Cerebellar cortex (tissue), 1 donor: ENCODE results near the gene UMODL1.

Source experiments
- DNase-seq: peaks from one replicate; pipeline ENCODE4 v3.0.0-alpha.2; 2015; ENCODE audit warnings: low spot score

Gene UMODL1

DNA sequence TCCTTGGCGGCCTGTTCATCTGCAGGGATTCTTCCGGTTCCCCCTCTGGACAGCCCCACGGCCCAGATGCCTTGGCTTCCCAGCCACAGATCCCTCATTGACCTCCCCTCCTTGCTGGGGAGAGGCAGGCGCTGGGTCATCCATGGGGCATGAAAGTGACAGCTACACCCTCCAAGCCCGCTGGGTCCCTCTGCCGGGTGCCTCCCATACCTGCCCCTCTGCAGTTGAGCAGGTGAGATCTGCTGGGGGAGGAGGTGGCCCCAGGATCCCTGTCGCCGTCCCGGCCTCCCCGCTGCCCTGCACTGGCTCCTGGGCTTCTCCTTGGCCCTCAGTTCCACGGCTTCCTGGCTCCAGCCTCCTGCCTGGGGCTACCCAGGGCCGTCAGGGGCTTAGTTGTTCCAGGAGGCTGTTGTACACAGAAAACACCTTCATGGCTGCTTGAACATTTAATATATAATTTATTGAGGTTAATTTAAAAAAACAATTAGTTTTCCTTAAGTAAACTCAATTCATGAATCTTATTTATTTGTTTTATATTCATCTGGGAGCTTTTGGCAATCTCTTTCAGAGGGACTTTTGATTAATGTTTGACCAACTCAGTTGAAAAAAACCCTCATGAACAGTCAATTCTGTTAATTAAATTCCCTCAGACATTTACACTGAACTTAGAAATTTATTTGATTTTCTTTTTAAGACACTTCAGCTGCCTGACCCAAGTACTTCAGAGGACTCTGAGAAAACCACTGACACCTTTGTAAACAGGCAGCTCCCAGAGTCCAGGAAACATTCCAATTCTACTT lies 80.2 kb downstream of the UMODL1 start:
- DNase-seq, result no peak

GRCh38 chr21:42151948-42152220 lies 80.8 kb downstream of the UMODL1 start:
- no peak for DNase-seq

- no peak for DNase-seq
Observed at GRCh38 chr21:42153046-42153686, 82.0 kb downstream of the UMODL1 start.

GRCh38 chr21:42153746-42154145 lies 82.6 kb downstream of the UMODL1 start:
- no peak for DNase-seq

- DNase-seq, result no peak
Observed at GRCh38 chr21:42154237-42155044, 83.3 kb downstream of the UMODL1 start.

DNA sequence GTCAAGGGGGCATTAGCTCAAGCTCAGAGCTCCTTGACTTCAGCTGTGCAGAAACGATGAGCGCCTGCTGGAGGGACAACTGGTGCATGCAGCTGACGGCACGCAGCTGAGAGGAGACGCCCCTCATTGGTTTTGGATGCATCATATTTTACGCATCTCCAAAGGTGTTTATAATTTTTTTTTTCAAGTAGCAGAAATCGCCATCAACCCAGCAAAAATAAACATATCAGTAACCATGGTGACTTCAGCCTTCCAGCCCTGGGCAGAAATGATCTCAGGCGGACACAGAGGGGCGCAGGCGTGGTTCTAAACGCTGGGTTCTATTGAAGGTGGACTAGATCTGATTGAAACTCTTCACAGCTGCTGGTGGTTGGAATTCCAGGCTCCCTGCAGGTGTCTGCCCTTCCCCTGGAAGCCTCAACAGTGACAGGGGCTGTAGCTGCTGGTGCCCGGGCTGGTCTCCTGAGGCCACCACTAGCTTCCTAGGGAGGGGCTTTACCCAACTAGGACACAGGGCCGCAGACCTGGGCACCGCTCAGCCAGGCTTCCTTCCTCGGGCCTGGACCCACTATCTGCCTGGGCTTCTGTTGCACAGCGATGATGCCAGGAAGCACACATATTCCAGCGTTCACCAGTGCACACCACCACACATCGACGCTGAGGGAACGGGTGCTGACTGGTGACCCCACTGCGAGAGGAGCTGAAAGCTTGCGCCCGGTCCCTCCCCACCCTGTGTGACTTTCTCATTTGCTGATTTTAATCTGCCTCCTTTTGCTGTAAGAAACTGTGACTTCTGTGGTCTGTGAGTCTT lies 84.1 kb downstream of the UMODL1 start:
- no peak for DNase-seq

GRCh38 chr21:42156690-42157605 lies 85.8 kb downstream of the UMODL1 start:
- peak; percentile 15 for DNase-seq

- no peak for DNase-seq
Observed at GRCh38 chr21:42157606-42158310, 86.6 kb downstream of the UMODL1 start.

- DNase-seq, result no peak
Observed at GRCh38 chr21:42158846-42159245, 87.7 kb downstream of the UMODL1 start.

GRCh38 chr21:42159560-42160110 lies 88.5 kb downstream of the UMODL1 start:
- DNase-seq, result no peak

DNA sequence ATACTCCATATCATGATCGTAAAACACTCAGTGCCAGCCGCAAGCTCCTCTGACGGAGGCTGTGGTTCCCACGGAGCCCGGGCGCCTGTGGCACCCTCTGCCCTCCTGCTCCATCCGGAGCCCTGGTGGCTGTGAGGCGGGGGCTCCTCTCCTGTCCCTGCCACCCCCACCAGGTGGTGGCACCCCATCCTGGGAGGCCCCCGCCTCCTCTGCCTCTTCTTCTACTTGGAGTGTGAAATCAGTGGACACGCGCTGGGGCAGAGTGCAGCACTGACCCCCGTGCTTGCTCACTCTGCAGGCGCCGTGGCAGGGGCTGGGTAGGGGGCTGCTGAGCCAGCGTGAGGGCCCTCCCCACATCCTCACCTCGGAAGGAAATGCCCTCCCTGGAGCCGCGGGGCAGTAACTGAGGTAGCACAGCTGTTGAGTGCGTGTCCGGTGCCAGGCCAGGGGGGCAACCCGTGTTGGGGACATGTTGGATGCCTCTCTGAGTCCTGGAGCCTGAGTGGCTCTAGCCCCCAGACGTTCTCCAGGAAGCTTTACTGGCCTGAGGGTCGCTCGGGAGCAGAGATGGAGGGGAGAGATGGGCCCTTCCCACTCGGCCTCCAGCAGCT lies 89.1 kb downstream of the UMODL1 start:
- no peak for DNase-seq

- no peak for DNase-seq
Observed at GRCh38 chr21:42160765-42161164, 89.6 kb downstream of the UMODL1 start.

- no peak for DNase-seq
Observed at GRCh38 chr21:42161401-42161955, 90.4 kb downstream of the UMODL1 start.

DNA sequence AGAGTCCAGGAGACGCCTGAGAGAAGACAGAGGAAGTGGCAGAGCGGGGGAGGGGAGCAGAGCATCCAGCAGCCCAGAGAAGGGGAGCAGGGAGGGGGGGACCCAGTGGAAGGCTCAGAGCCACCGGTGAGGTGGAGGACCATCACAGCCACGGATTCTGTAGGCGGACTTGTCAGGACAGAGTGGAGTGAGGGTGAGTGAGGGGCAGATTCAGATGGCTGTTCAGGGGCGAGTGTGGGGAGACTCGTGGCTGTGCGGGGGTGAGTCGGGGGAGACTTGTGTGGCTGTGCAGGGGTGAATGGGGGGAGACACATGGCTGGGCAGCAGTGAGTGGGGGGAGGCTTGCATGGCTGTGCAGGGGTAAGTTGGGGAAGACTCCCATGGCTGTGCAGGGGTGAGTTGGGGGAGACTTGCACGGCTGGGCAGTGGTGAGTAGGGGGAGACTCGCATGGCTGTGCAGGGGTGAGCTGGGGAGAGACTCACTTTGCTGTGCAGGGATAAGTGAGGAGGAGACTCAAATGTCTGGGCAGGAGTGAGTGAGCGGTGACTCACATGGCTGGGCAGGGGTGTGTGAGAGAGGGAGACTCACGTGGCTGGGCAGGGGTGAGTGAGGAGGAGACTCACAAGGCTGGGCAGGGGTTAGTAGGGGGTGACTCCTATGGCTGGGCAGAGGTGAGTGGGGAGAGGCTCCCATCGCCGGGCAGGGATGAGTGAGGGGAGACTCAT lies 91.0 kb downstream of the UMODL1 start:
- DNase-seq, result no peak

- no peak for DNase-seq
Observed at GRCh38 chr21:42162831-42163510, 91.9 kb downstream of the UMODL1 start.

GRCh38 chr21:42163511-42163863 lies 92.4 kb downstream of the UMODL1 start:
- DNase-seq, result no peak

DNA sequence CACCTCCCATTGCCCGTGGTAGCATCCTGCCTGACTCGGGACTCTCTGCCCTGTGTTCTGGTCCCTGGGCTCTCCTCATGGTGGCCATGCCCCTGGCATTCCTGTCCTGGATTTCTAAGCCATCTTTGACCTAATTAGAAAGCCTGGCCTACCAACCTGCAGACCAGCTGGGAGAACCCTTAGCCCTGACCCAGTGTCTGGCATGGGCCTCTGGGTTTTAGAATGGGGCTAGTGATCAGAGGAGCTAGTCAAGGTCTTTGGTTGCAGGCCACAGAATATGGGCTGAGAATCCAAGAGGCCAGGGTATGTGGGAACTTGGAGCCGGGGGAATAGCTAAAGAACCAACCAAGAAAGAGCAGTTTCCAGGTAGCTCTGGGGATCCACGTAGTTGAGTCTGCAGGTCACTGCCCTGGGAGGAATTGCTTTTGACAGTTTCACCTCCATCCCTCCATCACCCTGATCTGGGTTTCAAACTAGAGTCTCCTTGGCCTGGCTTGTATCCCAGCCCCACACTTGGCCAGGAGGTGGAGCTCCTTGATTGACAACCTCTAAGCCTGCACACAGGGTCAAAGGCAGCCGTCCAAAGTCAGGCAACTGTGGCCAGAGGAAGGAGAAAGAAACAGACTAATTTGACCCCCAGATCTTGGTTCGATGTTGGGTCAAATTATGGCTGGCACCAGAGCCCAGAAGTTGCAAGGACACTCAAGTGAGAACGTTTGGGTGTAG lies 93.1 kb downstream of the UMODL1 start:
- peak; percentile 38 for DNase-seq

- no peak for DNase-seq
Observed at GRCh38 chr21:42164818-42165217, 93.7 kb downstream of the UMODL1 start.
